Upper lobe of right lung (tissue), 1 donor: ENCODE measurements around the gene EEF1AKMT1. TPM values are rescaled to one million over a fixed set of nuclear protein-coding genes. Genes with fewer than 3 reads are reported as not detected.

Source experiments
- ATAC-seq: fragments of 200-7000 bp; cut with Tn5 transposase; one replicate; pipeline ENCODE4 v1.9.1; 2020; ENCODE audit warnings: mild to moderate bottlenecking, moderate library complexity
- DNase-seq: peaks from one replicate; pipeline ENCODE4 v3.0.0-alpha.2; 2020
- H3K27ac ChIP-seq: fragments of 200-600 bp; one replicate; pipeline ENCODE4 v1.8.0; 2022
- H3K27me3 ChIP-seq: fragments of 200-600 bp; one replicate; pipeline ENCODE4 v1.8.0; 2022; ENCODE audit warnings: mild to moderate bottlenecking
- H3K36me3 ChIP-seq: fragments of 200-600 bp; one replicate; pipeline ENCODE4 v1.8.0; 2022
- H3K4me1 ChIP-seq: fragments of 200-600 bp; one replicate; pipeline ENCODE4 v1.8.0; 2022
- H3K4me3 ChIP-seq: fragments of 200-600 bp; one replicate; pipeline ENCODE4 v1.8.0; 2022; ENCODE audit warnings: mild to moderate bottlenecking
- H3K9me3 ChIP-seq: fragments of 200-600 bp; one replicate; pipeline ENCODE4 v1.8.0; 2022
- CTCF ChIP-seq: fragments of 200-600 bp; IDR thresholded peaks from one replicate; pipeline ENCODE4 v1.8.0; 2022; ENCODE audit warnings: antibody characterized with exemption
- intact Hi-C: fragments of 100-400 bp; cut with DNase I; formaldehyde crosslinking; loops from one replicate; pipeline ENCODE4 v1.11.0; 2022
- total RNA-seq: library from RNA; stranded (reverse); fragmentation: NEBNext Ultra II Directional; extraction: Animal tissue kit (Norgen Biotek cat#: 25700); gene quantifications from one replicate; pipeline ENCODE4 v1.2.1, GENCODE V29; 2021
- donor health status: DM: no; HTN: yes; CAD: no; lungs with severe emphysema.

Gene EEF1AKMT1
- total RNA-seq, 1 donor from 2014 or later: 8.9 TPM

- ATAC-seq (peak; percentile 39), DNase-seq (no peak)
- no peak for TF ChIP-seq CTCF
- Histone ChIP-seq H3K36me3 (peaks cover 7% of the 10 kb centered on the region), H3K27me3 (no peaks in the 10 kb centered on the region), H3K27ac (no peak overlapping the region), H3K4me1 (peaks cover 3% of the 10 kb centered on the region), H3K4me3 (no peak overlapping the region), H3K9me3 (no peaks in the 10 kb centered on the region)
- intact Hi-C loops: no loop called here
Measured at GRCh38 chr13:20801707-20802106, 27.9 kb upstream of the EEF1AKMT1 start.

GRCh38 chr13:20799726-20800416, 26.1 kb upstream of the EEF1AKMT1 start:
- Histone ChIP-seq H3K9me3 (no peaks in the 10 kb centered on the region), H3K27ac (no peak overlapping the region), H3K4me1 (peaks cover 6% of the 10 kb centered on the region), H3K27me3 (no peaks in the 10 kb centered on the region), H3K4me3 (no peak overlapping the region), H3K36me3 (peaks cover 21% of the 10 kb centered on the region)
- ATAC-seq (no peak), DNase-seq (no peak)
- intact Hi-C loops: no loop called here
- TF ChIP-seq CTCF: no peak

- no peaks in the 10 kb centered on the region for H3K9me3 ChIP-seq
- no peak overlapping the region for H3K4me3 ChIP-seq
- H3K36me3 ChIP-seq: peaks cover 31% of the 10 kb centered on the region
- TF ChIP-seq CTCF: no peak
- H3K27ac ChIP-seq: no peak overlapping the region
- peaks cover 6% of the 10 kb centered on the region for H3K4me1 ChIP-seq
- no peaks in the 10 kb centered on the region for H3K27me3 ChIP-seq
- intact Hi-C loops: no loop called here
- no peak for DNase-seq
- peak; percentile 55 for ATAC-seq
Measured at GRCh38 chr13:20798027-20798426, 24.3 kb upstream of the EEF1AKMT1 start.

- Histone ChIP-seq H3K27ac (no peak overlapping the region), H3K36me3 (peaks cover 31% of the 10 kb centered on the region), H3K4me3 (no peak overlapping the region), H3K4me1 (peaks cover 6% of the 10 kb centered on the region), H3K9me3 (no peaks in the 10 kb centered on the region), H3K27me3 (no peaks in the 10 kb centered on the region)
- ATAC-seq (no peak), DNase-seq (no peak)
- no peak for TF ChIP-seq CTCF
- intact Hi-C loops: no loop called here
Measured at GRCh38 chr13:20796791-20797508, 23.2 kb upstream of the EEF1AKMT1 start.

GRCh38 chr13:20789665-20790064, 15.9 kb upstream of the EEF1AKMT1 start:
- ATAC-seq (no peak), DNase-seq (no peak)
- H3K4me3 ChIP-seq: no peak overlapping the region
- no peaks in the 10 kb centered on the region for H3K27me3 ChIP-seq
- H3K9me3 ChIP-seq: no peaks in the 10 kb centered on the region
- H3K36me3 ChIP-seq: peaks cover 31% of the 10 kb centered on the region
- H3K27ac ChIP-seq: no peak overlapping the region
- intact Hi-C loops: no loop called here
- TF ChIP-seq CTCF: no peak
- no peaks in the 10 kb centered on the region for H3K4me1 ChIP-seq
